Stimulated activated CD8-positive, alpha-beta memory T cell treated with anti-CD3 and anti-CD28 coated beads, Interleukin-12 subunit alpha, Interleukin-12 subunit beta, amount 100 ng/mL, for 24 hours (primary cell): ENCODE measurements around the gene OSBPL7.

Experiments used
- DNase-seq: peaks from one replicate; pipeline ENCODE4 v3.0.0-alpha.2; 2020; ENCODE audit errors: extremely low read depth

OSBPL7 gene

DNA sequence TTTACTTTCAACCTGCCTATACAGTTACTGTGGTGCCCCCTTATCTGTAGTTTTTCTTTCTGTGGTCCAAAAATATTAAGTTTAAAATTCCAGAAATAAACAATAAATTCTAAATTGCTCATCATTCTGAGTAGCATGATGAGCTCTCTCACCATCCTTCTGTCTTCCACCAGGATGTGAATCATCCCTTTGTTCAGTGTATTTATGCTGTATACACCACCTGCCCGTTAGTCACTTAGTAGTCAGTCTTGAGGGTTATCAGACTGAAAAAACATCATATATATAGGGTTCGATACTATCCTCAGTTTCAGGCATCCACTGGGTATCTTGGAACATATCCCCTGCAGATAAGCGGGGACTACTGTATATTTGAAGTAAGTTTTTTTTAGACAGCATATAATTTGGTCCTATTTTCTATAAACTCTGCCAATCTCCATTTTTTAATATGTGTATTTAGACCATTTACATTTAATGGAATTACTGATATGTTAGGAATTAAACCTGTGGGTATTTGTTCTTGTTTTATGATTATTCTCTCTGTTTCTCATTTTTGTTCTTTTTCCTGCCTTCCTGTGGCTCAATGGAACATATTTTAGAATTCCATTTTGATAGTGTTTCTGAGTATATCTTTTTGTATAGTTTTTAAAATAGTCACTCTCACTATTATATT, 57.5 kb downstream of the OSBPL7 start:
- DNase-seq = no peak

DNA sequence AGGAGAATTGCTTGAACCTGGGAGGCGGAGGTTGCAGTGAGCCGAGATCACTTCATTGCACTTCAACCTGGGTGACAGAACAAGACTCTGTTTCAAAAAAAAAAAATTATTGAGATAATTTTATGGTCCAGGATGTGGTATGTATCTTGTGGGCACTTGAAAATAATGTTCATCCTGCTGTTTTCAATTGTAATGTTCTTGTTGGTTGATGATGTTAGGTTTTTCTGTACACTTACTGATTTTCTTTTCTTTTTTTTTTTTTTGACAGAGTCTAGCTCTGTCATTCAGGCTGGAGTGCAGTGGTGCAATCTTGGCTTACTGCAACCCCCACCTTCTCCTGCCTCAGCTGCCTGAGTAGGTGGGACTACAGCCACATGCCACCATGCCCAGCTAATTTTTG, 58.9 kb downstream of the OSBPL7 start:
- no peak for DNase-seq

DNA sequence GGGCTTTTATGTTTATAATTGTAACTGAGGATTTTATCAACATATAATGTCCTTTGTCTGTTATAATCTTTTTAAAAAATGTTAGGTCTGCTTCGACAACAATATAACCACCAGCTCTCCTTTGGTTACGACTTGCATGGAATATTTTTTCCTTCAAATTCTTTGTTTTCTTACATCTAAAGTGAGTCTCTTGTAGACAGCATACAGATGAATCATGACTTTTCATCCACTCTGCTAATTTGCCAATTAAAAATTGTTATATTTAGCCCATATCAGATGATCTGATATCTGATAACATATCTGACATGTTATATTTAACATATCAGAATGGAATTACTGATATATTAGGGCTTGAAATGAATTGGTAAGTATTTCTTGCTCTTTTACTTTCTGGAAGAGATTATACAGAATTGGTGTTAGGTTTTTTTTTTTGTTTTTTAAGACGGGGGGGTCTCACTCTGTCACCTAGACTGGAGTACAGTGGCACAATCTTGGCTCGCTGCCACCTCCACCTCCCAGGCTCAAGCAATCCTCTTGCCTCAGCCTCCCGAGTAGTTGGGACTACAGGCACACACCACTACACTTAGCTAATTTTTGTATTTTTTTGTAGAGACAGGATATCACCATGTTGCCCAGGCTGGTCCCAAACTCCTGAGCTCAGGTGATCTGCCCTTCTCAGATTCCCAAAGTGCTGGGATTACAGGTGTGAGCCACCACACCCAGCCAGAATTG, 61.0 kb downstream of the OSBPL7 start:
- no peak for DNase-seq

DNA sequence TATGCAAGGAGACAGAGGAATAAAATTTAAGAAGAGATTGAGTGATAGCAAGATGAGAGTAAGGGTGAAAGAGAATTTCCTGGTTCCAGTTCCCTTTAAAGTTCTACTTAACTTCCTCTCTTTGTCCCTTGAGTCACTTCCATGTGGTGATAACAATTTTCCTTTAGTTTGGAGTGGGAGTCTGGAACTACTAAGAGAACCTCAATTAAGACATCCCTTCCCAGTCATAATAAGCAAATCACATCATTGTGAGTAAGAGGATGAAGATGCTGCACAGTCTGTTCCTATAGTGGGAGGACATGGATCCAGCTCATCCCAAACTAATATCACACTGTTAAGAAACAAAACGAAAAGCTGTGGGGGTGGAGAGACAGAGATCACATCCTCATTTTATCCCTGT, 64.2 kb downstream of the OSBPL7 start:
- no peak for DNase-seq
